Measurements from ENCODE around the gene ARHGEF19.

- TF ChIP-seq CTCF (IDR thresholded peaks at IDR 0.05) (no peak), POLR2A (IDR thresholded peaks at IDR 0.05) (no peak)
Measured at GRCh38 chr1:16239972-16240491, 27.6 kb upstream of the ARHGEF19 start.

All from adrenal gland (tissue), 5 donors.